ENCODE results near the gene WDFY2. TPM values are rescaled to one million over a fixed set of nuclear protein-coding genes. Genes with fewer than 3 reads are reported as not detected.

The WDFY2 gene
- total and polyA plus RNA-seq, 5 donors from 2014 or later: 4.0 to 26.2 (median 4.9) TPM

GRCh38 chr13:51607165-51607564 lies 22.9 kb downstream of the WDFY2 start:
- no peak overlapping the region for H3K4me3 Mint-ChIP-seq
- H3K27ac ChIP-seq (ENCODE audit: insufficient read depth, low read length, poor library complexity, severe bottlenecking): no peak overlapping the region
- no peaks in the 10 kb centered on the region for H3K27me3 Mint-ChIP-seq
- no peak overlapping the region for H3K27ac Mint-ChIP-seq
- H3K4me3 ChIP-seq (ENCODE audit: low read depth, low read length): no peak overlapping the region
- H3K36me3 ChIP-seq (ENCODE audit: control insufficient read depth, insufficient read depth, low read length): no peaks in the 10 kb centered on the region
- H3K36me3 Mint-ChIP-seq: no peaks in the 10 kb centered on the region
- peaks cover 9 to 24% (median 20%) of the 10 kb centered on the region in 4 donors for H3K4me1 Mint-ChIP-seq
- no peak for DNase-seq
- H3K9me3 ChIP-seq (ENCODE audit: control insufficient read depth in 2 of 2, low read length in 2 of 2): no peaks in the 10 kb centered on the region
- no peaks in the 10 kb centered on the region for H3K27me3 ChIP-seq (ENCODE audit: control insufficient read depth, insufficient read depth, low read length)
- H3K4me1 ChIP-seq (ENCODE audit: control insufficient read depth, insufficient read depth, low read length, poor library complexity, severe bottlenecking): no peaks in the 10 kb centered on the region
- no peak for ATAC-seq (ENCODE audit: low read depth in 2 of 2)
- H3K9me3 Mint-ChIP-seq: peaks cover 0 to 2% (median 0%) of the 10 kb centered on the region in 7 donors

GRCh38 chr13:51608857-51609406 lies 24.7 kb downstream of the WDFY2 start:
- Histone ChIP-seq H3K4me3 (ENCODE audit: low read depth, low read length) (no peak overlapping the region), H3K36me3 (ENCODE audit: control insufficient read depth, insufficient read depth, low read length) (no peaks in the 10 kb centered on the region), H3K9me3 (ENCODE audit: control insufficient read depth in 2 of 2, low read length in 2 of 2) (no peaks in the 10 kb centered on the region), H3K27ac (ENCODE audit: insufficient read depth, low read length, poor library complexity, severe bottlenecking) (no peak overlapping the region), H3K4me1 (ENCODE audit: control insufficient read depth, insufficient read depth, low read length, poor library complexity, severe bottlenecking) (no peaks in the 10 kb centered on the region), H3K27me3 (ENCODE audit: control insufficient read depth, insufficient read depth, low read length) (no peaks in the 10 kb centered on the region)
- no peak for ATAC-seq (ENCODE audit: low read depth in 2 of 2)
- H3K9me3 Mint-ChIP-seq: no peaks in the 10 kb centered on the region
- no peak overlapping the region for H3K27ac Mint-ChIP-seq
- DNase-seq: no peak
- H3K36me3 Mint-ChIP-seq: no peaks in the 10 kb centered on the region
- peaks cover 13 to 29% (median 16%) of the 10 kb centered on the region in 4 donors for H3K4me1 Mint-ChIP-seq
- H3K27me3 Mint-ChIP-seq: no peaks in the 10 kb centered on the region
- H3K4me3 Mint-ChIP-seq: no peak overlapping the region

GRCh38 chr13:51612867-51613266 lies 28.6 kb downstream of the WDFY2 start:
- Histone ChIP-seq H3K27ac (ENCODE audit: insufficient read depth, low read length, poor library complexity, severe bottlenecking) (no peak overlapping the region), H3K4me3 (ENCODE audit: low read depth, low read length) (no peak overlapping the region), H3K36me3 (ENCODE audit: control insufficient read depth, insufficient read depth, low read length) (no peaks in the 10 kb centered on the region), H3K9me3 (ENCODE audit: control insufficient read depth in 2 of 2, low read length in 2 of 2) (no peaks in the 10 kb centered on the region), H3K4me1 (ENCODE audit: control insufficient read depth, insufficient read depth, low read length, poor library complexity, severe bottlenecking) (peaks cover 9% of the 10 kb centered on the region), H3K27me3 (ENCODE audit: control insufficient read depth, insufficient read depth, low read length) (no peaks in the 10 kb centered on the region)
- ATAC-seq (ENCODE audit: low read depth in 2 of 2) (no peak), DNase-seq (no peak)
- no peaks in the 10 kb centered on the region for H3K27me3 Mint-ChIP-seq
- no peaks in the 10 kb centered on the region for H3K9me3 Mint-ChIP-seq
- H3K4me3 Mint-ChIP-seq: no peak overlapping the region
- peaks cover 17 to 28% (median 23%) of the 10 kb centered on the region in 4 donors for H3K4me1 Mint-ChIP-seq
- no peaks in the 10 kb centered on the region for H3K36me3 Mint-ChIP-seq
- H3K27ac Mint-ChIP-seq: peak overlapping the region in 2 of 3 donors; percentile 82

- ATAC-seq (ENCODE audit: low read depth in 2 of 2) (no peak), DNase-seq (no peak)
- Histone ChIP-seq H3K27ac (ENCODE audit: insufficient read depth, low read length, poor library complexity, severe bottlenecking) (no peak overlapping the region), H3K4me3 (ENCODE audit: low read depth, low read length) (no peak overlapping the region), H3K36me3 (ENCODE audit: control insufficient read depth, insufficient read depth, low read length) (no peaks in the 10 kb centered on the region), H3K27me3 (ENCODE audit: control insufficient read depth, insufficient read depth, low read length) (no peaks in the 10 kb centered on the region), H3K9me3 (ENCODE audit: control insufficient read depth in 2 of 2, low read length in 2 of 2) (no peaks in the 10 kb centered on the region), H3K4me1 (ENCODE audit: control insufficient read depth, insufficient read depth, low read length, poor library complexity, severe bottlenecking) (peaks cover 9% of the 10 kb centered on the region)
- no peaks in the 10 kb centered on the region for H3K36me3 Mint-ChIP-seq
- H3K4me3 Mint-ChIP-seq: peak overlapping the region in 1 of 4 donors; percentile 32
- H3K4me1 Mint-ChIP-seq: peaks cover 17 to 29% (median 26%) of the 10 kb centered on the region in 4 donors
- H3K27ac Mint-ChIP-seq: no peak overlapping the region
- H3K9me3 Mint-ChIP-seq: no peaks in the 10 kb centered on the region
- no peaks in the 10 kb centered on the region for H3K27me3 Mint-ChIP-seq
Observed at GRCh38 chr13:51613535-51613934, 29.3 kb downstream of the WDFY2 start.

GRCh38 chr13:51614350-51614786 lies 30.1 kb downstream of the WDFY2 start:
- H3K4me1 ChIP-seq (ENCODE audit: control insufficient read depth, insufficient read depth, low read length, poor library complexity, severe bottlenecking): peaks cover 9% of the 10 kb centered on the region
- H3K4me3 Mint-ChIP-seq: peak overlapping the region; percentile 52 to 92 (median 86)
- H3K27ac Mint-ChIP-seq: peak overlapping the region; percentile 72 to 97 (median 92)
- peaks cover 17 to 27% (median 24%) of the 10 kb centered on the region in 4 donors for H3K4me1 Mint-ChIP-seq
- DNase-seq (peak; percentile 11 to 84 (median 54)), ATAC-seq (ENCODE audit: low read depth in 2 of 2) (peak; percentile 88 to 92)
- H3K9me3 ChIP-seq (ENCODE audit: control insufficient read depth in 2 of 2, low read length in 2 of 2): no peaks in the 10 kb centered on the region
- peak overlapping the region; percentile 83 for H3K4me3 ChIP-seq (ENCODE audit: low read depth, low read length)
- H3K27ac ChIP-seq (ENCODE audit: insufficient read depth, low read length, poor library complexity, severe bottlenecking): peak overlapping the region; percentile 69
- H3K27me3 Mint-ChIP-seq: no peaks in the 10 kb centered on the region
- no peaks in the 10 kb centered on the region for H3K36me3 ChIP-seq (ENCODE audit: control insufficient read depth, insufficient read depth, low read length)
- H3K9me3 Mint-ChIP-seq: no peaks in the 10 kb centered on the region
- no peaks in the 10 kb centered on the region for H3K27me3 ChIP-seq (ENCODE audit: control insufficient read depth, insufficient read depth, low read length)
- no peaks in the 10 kb centered on the region for H3K36me3 Mint-ChIP-seq

- Histone ChIP-seq H3K27ac (ENCODE audit: insufficient read depth, low read length, poor library complexity, severe bottlenecking) (no peak overlapping the region), H3K4me1 (ENCODE audit: control insufficient read depth, insufficient read depth, low read length, poor library complexity, severe bottlenecking) (peaks cover 15% of the 10 kb centered on the region), H3K27me3 (ENCODE audit: control insufficient read depth, insufficient read depth, low read length) (no peaks in the 10 kb centered on the region), H3K4me3 (ENCODE audit: low read depth, low read length) (no peak overlapping the region), H3K36me3 (ENCODE audit: control insufficient read depth, insufficient read depth, low read length) (no peaks in the 10 kb centered on the region), H3K9me3 (ENCODE audit: control insufficient read depth in 2 of 2, low read length in 2 of 2) (no peaks in the 10 kb centered on the region)
- Mint-ChIP-seq H3K9me3 (no peaks in the 10 kb centered on the region), H3K27ac (no peak overlapping the region), H3K36me3 (peaks cover 5% of the 10 kb centered on the region), H3K27me3 (no peaks in the 10 kb centered on the region), H3K4me1 (peaks cover 20 to 39% (median 25%) of the 10 kb centered on the region in 4 donors), H3K4me3 (no peak overlapping the region)
- no peak for ATAC-seq (ENCODE audit: low read depth in 2 of 2)
- no peak for DNase-seq
Observed at GRCh38 chr13:51618626-51619025, 34.4 kb downstream of the WDFY2 start.

- H3K36me3 ChIP-seq (ENCODE audit: control insufficient read depth, insufficient read depth, low read length): no peaks in the 10 kb centered on the region
- no peaks in the 10 kb centered on the region for H3K27me3 Mint-ChIP-seq
- H3K9me3 Mint-ChIP-seq: no peaks in the 10 kb centered on the region
- peaks cover 11% of the 10 kb centered on the region for H3K4me1 ChIP-seq (ENCODE audit: control insufficient read depth, insufficient read depth, low read length, poor library complexity, severe bottlenecking)
- H3K27ac ChIP-seq (ENCODE audit: insufficient read depth, low read length, poor library complexity, severe bottlenecking): no peak overlapping the region
- peaks cover 5% of the 10 kb centered on the region for H3K36me3 Mint-ChIP-seq
- H3K4me3 ChIP-seq (ENCODE audit: low read depth, low read length): no peak overlapping the region
- no peaks in the 10 kb centered on the region for H3K9me3 ChIP-seq (ENCODE audit: control insufficient read depth in 2 of 2, low read length in 2 of 2)
- no peak for ATAC-seq (ENCODE audit: low read depth in 2 of 2)
- no peak overlapping the region for H3K27ac Mint-ChIP-seq
- H3K4me1 Mint-ChIP-seq: peaks cover 23 to 39% (median 25%) of the 10 kb centered on the region in 4 donors
- no peak overlapping the region for H3K4me3 Mint-ChIP-seq
- DNase-seq: no peak
- H3K27me3 ChIP-seq (ENCODE audit: control insufficient read depth, insufficient read depth, low read length): no peaks in the 10 kb centered on the region
Observed at GRCh38 chr13:51619614-51620013, 35.4 kb downstream of the WDFY2 start.
